ENCODE results near the gene SRC.

Gene SRC

DNA sequence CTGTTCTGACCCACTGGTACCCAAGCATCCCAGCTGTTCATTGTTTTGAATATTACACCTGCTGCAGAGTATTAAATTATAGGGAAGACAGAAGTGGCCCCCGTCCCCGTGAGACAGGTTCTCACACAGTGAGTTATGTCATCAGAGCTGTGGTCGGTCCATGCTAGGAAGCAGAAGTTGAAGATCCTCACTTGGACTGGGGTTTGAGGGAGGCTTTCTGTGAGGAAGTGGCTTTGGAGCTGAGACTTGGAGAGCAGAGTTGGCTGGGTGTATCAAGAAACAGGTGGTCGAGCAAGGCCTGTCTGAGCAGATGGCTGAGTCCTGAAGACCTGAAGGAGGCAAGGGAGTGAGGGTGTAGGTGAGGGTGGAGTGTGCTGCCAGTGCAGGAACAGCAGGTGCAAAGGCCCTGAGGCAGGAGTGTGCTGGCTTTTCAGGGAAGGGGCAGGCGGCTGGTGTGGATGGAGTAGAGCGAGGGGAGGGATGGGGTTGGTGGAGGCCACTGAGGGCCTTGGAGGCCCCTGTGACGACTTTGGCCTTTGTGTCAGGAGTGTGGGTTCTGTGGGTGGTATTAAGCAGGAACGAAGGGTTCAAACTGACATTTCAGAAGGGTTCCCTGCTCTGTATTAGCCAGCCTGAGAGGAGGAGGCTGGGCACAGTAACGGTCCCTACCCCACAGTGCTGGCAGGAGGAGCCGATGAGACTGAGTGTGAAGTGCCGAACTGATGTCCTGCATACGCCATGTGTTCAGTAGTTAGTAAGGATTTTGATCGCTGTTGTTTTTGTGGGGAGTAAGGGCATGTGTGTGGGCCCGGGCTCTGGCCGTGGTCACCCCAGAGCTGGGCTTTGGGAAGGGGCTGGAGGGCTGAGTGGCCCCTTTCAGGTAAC is 11.8 kb downstream of the SRC start:
- TF ChIP-seq FOXP2 (optimal IDR thresholded peaks at IDR 0.05; ENCODE audit: borderline replicate concordance, extremely low read depth, extremely low read length, insufficient read depth), result no peak
- TF ChIP-seq SIN3A (IDR thresholded peaks at IDR 0.05; ENCODE audit: borderline replicate concordance, insufficient read depth, low read length), result no peak
- TF ChIP-seq POLR2AphosphoS5 (IDR thresholded peaks at IDR 0.05; ENCODE audit: low read depth, low read length), result no peak
- TF ChIP-seq, protein P1, sequence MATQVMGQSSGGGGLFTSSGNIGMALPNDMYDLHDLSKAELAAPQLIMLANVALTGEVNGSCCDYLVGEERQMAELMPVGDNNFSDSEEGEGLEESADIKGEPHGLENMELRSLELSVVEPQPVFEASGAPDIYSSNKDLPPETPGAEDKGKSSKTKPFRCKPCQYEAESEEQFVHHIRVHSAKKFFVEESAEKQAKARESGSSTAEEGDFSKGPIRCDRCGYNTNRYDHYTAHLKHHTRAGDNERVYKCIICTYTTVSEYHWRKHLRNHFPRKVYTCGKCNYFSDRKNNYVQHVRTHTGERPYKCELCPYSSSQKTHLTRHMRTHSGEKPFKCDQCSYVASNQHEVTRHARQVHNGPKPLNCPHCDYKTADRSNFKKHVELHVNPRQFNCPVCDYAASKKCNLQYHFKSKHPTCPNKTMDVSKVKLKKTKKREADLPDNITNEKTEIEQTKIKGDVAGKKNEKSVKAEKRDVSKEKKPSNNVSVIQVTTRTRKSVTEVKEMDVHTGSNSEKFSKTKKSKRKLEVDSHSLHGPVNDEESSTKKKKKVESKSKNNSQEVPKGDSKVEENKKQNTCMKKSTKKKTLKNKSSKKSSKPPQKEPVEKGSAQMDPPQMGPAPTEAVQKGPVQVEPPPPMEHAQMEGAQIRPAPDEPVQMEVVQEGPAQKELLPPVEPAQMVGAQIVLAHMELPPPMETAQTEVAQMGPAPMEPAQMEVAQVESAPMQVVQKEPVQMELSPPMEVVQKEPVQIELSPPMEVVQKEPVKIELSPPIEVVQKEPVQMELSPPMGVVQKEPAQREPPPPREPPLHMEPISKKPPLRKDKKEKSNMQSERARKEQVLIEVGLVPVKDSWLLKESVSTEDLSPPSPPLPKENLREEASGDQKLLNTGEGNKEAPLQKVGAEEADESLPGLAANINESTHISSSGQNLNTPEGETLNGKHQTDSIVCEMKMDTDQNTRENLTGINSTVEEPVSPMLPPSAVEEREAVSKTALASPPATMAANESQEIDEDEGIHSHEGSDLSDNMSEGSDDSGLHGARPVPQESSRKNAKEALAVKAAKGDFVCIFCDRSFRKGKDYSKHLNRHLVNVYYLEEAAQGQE (IDR thresholded peaks at IDR 0.05; ENCODE audit: insufficient read depth in 1 of 2, low read depth in 2 of 2, low read length in 2 of 2), result no peak
- TF ChIP-seq TAF1 (IDR thresholded peaks at IDR 0.05; ENCODE audit: borderline replicate concordance, insufficient read depth, low read length), result no peak

DNA sequence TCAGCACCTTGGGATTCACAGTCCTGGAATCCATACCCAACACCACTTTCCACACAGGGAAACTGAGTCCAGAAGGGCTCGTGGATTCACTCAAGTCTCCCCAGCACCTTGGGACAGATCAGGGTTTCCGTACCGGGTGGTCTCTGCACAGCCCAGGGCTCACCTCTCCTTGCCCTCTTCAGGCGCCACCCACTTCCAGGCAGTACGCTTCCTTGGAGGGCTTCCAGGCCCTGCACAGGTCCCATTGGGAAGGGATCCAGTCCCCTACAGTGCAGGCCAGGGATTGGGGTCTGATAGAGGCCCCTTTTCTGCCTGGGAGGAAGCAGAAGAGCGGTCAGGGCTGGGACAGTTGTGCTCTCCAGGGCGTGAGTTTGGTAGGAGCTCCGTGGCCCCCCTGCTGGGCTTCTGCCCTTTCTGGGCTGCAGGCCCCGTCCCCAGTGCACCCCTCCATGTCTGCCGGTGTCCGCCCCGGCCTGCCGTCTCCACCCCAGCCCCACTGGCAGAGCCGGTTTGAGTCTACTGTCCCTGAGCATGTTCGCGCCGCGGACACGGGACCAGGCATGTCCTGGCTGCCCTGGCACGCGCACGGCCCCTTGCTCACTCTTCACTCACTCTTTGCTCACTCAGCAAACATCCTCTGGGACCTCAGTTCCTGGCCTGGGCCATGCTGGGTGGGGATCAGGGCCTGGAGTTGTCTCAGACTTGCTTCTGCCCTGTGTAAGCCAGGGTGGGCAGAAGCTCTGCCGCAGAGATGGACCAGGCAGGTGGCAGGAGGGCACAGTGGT is 12.6 kb downstream of the SRC start:
- TF ChIP-seq SIN3A (IDR thresholded peaks at IDR 0.05; ENCODE audit: borderline replicate concordance, insufficient read depth, low read length), result no peak
- TF ChIP-seq, protein P1 (IDR thresholded peaks at IDR 0.05; ENCODE audit: insufficient read depth in 1 of 2, low read depth in 2 of 2, low read length in 2 of 2), result no peak
- no peak for TF ChIP-seq POLR2AphosphoS5 (IDR thresholded peaks at IDR 0.05; ENCODE audit: low read depth, low read length)
- TF ChIP-seq TAF1 (IDR thresholded peaks at IDR 0.05; ENCODE audit: borderline replicate concordance, insufficient read depth, low read length), result no peak
- TF ChIP-seq FOXP2 (optimal IDR thresholded peaks at IDR 0.05; ENCODE audit: borderline replicate concordance, extremely low read depth, extremely low read length, insufficient read depth), result no peak

DNA sequence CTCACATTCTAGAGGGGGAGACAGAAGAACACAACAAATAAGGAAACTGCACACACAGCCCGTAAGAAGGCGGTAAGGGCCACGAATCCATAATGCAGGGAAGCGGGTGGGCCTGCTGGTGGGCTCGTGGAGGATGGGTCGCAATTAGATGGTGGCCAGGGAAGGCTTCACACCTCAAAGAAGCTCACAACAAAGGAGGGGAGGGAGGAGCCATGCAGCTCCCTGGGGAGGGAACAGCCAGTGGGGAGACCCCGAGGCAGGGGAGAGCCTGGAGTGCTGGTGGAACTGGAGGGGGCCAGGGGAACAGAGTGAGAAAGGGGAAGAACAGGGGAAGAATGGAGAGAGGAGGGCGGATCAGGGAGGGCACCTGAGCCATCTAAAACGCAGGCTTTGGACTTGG is 13.4 kb downstream of the SRC start:
- no peak for TF ChIP-seq TAF1 (IDR thresholded peaks at IDR 0.05; ENCODE audit: borderline replicate concordance, insufficient read depth, low read length)
- no peak for TF ChIP-seq POLR2AphosphoS5 (IDR thresholded peaks at IDR 0.05; ENCODE audit: low read depth, low read length)
- TF ChIP-seq FOXP2 (optimal IDR thresholded peaks at IDR 0.05; ENCODE audit: borderline replicate concordance, extremely low read depth, extremely low read length, insufficient read depth), result no peak
- no peak for TF ChIP-seq SIN3A (IDR thresholded peaks at IDR 0.05; ENCODE audit: borderline replicate concordance, insufficient read depth, low read length)
- TF ChIP-seq, protein P1 (IDR thresholded peaks at IDR 0.05; ENCODE audit: insufficient read depth in 1 of 2, low read depth in 2 of 2, low read length in 2 of 2), result no peak

DNA sequence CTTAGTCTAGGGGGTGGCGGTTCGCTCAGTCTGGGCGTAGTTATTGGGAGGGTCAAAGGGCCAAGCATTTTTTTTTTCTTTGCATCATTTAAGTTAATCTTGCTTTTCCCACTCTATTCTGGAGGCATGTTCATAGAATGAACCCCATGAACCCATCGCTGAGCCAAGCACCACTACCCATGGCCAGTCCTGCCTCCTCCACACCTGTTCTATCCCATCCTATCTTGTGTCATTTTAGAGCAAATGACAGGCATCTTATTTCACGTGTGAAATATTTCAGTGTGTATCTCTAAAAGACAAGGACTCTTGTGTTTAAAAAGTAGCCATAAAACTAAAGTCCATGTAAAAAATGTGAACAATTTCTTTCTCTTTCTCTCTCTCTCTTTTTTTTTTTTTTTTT is 13.9 kb downstream of the SRC start:
- no peak for TF ChIP-seq FOXP2 (optimal IDR thresholded peaks at IDR 0.05; ENCODE audit: borderline replicate concordance, extremely low read depth, extremely low read length, insufficient read depth)
- no peak for TF ChIP-seq SIN3A (IDR thresholded peaks at IDR 0.05; ENCODE audit: borderline replicate concordance, insufficient read depth, low read length)
- no peak for TF ChIP-seq TAF1 (IDR thresholded peaks at IDR 0.05; ENCODE audit: borderline replicate concordance, insufficient read depth, low read length)
- TF ChIP-seq POLR2AphosphoS5 (IDR thresholded peaks at IDR 0.05; ENCODE audit: low read depth, low read length), result no peak
- TF ChIP-seq, protein P1 (IDR thresholded peaks at IDR 0.05; ENCODE audit: insufficient read depth in 1 of 2, low read depth in 2 of 2, low read length in 2 of 2), result no peak
